ENCODE measurements around the gene PATZ1. TPM values are rescaled to one million over a fixed set of nuclear protein-coding genes. Genes with fewer than 3 reads are reported as not detected.

PATZ1 gene
- polyA plus RNA-seq, 3 donors, result 78.5 to 84.4 (median 81.1) TPM

GRCh38 chr22:31288496-31289240, 57.5 kb downstream of the PATZ1 start:
- no peak for DNase-seq

DNA sequence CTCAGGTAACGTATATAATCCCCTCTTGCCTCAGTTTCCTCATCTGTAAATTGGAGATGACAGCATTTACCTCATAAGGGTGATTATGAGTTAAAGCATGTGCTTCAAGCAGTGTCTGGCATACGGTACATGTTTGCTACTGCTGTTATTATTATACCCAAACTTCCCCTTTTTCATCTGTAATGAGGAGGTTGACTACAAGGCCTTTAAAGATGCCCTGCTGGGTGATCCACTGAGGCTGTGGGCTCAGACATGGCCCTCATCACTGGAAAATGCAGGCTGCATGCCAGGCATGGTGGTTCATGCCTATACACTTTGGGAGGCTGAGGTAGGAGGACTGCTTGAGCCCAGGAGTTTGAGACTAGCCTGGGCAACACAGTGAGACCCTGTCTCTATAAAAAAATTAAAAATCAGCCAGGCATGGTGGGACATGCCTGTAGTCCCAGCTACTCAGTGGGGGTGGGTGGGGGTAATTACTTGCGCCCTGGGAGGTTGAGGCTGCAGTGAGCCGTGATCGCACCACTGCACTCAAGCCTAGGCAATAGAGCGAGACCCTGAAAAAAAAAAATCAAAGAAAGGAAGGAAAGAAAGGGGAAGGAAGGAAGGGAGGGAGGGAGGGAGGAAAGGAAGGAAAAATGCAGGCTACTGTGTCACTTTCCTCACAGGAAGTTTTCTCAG, 58.2 kb downstream of the PATZ1 start:
- DNase-seq, result no peak

DNA sequence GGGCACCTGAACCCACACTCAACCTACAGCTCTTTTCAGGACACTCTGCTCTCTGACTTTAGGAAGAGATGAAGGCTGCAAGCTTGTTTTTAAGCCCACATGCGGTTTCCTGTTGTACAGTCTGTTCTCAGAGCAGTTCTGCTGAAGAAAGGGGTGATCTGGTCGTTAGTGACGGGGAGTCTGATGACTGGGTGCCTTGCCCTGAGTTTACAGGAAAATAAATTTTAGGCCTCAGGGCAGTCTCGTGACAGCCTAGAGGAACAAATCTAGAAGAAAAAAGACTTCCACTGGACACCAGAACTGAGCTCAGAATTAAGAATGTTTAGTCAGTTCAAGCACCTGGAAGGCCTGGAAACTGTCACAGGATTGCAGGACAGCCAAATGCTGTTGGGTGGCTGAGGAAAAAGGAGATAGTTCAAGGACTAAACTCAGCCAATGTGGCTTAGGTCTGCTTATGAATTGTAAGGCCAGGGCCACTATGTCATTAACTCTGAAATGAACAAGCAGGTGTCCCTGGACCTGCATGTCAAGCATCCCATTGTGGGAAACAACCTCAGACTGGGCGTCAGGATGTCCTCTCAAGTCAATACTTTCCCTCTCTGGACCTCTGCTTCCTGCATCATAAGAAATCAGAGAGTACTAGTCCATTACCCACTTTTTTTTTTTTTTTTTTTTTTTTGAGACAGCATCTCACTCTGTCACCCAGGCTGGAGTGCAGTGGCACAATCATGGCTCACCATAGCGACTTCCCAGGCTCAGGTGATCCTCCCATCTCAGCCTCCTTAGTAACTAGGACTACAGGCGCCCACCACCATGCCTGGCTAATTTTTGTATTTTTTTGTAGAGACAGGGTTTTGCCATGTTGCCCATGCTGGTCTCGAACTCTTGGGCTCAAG, 59.5 kb downstream of the PATZ1 start:
- no peak for DNase-seq

GRCh38 chr22:31284281-31285155, 61.6 kb downstream of the PATZ1 start:
- peak; percentile 26 for DNase-seq

DNA sequence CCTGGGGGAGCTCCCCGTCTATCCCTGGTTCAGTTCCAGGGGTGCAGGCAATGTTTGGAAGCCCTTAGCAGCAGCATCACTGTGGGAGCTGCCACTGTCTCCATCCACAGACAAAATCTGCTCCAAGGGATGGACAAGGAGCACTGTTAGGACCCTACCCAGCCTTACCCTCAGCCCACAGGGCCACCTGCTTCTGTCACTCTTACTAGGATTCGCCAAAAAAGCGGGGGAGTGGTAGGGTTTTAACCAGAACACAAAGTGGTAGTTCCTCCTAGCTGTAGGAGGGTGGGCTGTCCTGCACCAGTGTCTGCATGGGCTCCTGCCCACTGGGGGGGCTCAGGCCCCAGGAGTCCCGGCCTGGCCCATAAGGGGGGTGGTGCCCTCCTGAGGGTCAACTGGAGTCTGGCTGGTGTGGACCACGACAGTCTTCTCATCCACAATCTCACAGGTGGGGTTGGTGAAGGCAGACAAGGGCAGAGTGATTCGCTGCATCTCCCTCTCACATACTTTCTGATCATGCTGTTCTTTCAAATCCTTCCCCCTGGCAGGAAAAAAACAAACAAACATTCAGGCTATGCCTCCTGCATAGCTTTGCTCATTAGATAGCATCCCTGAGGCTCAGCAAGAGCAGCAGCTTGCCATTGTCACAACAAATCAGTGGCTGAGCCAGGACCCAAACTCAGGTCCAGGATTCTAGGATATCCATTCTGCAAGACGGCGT, 63.2 kb downstream of the PATZ1 start:
- DNase-seq, result no peak

DNA sequence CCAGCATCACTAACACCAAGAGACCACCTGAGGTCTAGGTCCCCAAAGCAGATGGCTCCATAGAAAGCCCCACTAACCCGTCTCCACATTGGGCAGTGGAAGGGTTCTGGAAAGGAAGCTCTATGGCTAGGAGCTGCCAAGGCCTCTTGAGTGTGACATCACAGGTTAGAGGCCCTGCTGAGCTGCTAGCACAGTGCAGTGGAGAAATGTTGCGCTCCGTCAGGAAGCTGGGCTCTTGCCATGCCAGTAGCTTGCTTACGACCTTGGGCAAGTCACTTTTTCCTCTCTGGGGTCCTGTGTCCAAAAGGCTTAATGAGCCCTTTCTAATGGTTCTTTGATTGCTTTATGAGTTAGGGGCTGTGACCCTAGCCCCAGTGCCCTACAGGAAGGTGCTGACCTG, 64.4 kb downstream of the PATZ1 start:
- DNase-seq, result no peak

DNA sequence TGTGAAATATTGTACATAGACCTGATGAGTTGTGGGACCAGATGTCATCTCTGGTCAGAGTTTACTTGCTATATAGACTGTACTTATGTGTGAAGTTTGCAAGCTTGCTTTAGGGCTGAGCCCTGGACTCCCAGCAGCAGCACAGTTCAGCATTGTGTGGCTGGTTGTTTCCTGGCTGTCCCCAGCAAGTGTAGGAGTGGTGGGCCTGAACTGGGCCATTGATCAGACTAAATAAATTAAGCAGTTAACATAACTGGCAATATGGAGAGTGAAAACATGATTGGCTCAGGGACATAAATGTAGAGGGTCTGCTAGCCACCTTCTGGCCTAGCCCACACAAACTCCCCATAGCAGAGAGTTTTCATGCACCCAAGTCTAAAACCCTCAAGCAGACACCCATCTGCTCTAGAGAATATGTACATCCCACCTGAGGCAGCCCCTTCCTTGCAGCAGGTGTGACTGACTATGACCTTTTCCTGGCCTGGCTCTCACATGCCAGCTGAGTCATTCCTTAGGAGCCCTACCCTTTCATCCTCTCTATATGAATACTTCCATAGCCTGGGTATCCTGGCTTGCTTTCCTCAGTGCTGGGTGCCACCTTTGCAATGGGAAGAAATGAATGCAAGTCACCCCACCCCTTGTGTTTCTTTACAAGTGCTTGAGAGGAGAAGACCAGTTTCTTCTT, 66.2 kb downstream of the PATZ1 start:
- no peak for DNase-seq

GRCh38 chr22:31279327-31279669, 66.8 kb downstream of the PATZ1 start:
- no peak for DNase-seq

GRCh38 chr22:31278626-31279326, 67.4 kb downstream of the PATZ1 start:
- no peak for DNase-seq

- no peak for DNase-seq
Observed at GRCh38 chr22:31278151-31278621, 68.0 kb downstream of the PATZ1 start.

DNA sequence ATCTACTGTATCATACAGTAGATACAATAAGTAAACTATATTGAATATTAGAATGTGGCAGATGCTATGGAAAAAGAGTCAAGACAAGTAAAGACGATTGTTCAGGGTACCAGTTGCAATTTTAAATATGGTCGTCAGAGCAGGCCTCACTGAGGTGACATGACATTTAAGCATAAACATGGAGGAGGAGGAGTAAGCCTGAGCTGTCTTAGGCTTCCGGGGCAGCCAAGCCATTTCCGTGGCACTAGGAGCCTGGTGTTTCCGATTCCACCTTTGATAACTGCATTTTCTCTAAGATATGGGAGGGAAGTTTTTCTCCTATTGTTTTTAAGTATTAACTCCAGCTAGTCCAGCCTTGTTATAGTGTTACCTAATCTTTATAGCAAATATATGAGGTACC, 68.4 kb downstream of the PATZ1 start:
- DNase-seq, result no peak

DNA sequence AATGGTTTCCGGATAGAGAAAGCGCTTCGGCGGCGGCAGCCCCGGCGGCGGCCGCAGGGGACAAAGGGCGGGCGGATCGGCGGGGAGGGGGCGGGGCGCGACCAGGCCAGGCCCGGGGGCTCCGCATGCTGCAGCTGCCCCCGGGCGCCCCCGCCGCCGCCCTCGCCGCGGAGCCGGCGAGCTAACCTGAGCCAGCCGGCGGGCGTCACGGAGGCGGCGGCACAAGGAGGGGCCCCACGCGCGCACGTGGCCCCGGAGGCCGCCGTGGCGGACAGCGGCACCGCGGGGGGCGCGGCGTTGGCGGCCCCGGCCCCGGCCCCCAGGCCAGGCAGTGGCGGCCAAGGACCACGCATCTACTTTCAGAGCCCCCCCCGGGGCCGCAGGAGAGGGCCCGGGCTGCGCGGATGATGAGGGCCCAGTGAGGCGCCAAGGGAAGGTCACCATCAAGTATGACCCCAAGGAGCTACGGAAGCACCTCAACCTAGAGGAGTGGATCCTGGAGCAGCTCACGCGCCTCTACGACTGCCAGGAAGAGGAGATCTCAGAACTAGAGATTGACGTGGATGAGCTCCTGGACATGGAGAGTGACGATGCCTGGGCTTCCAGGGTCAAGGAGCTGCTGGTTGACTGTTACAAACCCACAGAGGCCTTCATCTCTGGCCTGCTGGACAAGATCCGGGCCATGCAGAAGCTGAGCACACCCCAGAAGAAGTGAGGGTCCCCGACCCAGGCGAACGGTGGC, 69.5 kb downstream of the PATZ1 start:
- DNase-seq, result no peak

Other genes with a start within 250 kb of the PATZ1 start
- gene SELENOM, start 238.8 kb downstream of the PATZ1 start, polyA plus RNA-seq (ENCODE audit: insufficient read length in 3 of 3), result 10 to 100 TPM in 1 of 3 donors, 1 to 10 TPM in 2; 7.6 to 13.5 (median 9.3) TPM
- gene INPP5J, start 223.4 kb downstream of the PATZ1 start, polyA plus RNA-seq (ENCODE audit: insufficient read length in 3 of 3), result 1 to 10 TPM; 4.2 to 6.1 (median 5.8) TPM
- under 1 TPM; 0.16 to 0.21 (median 0.19) TPM for gene PLA2G3, start 205.8 kb downstream of the PATZ1 start, polyA plus RNA-seq (ENCODE audit: insufficient read length in 3 of 3)
- 10 to 100 TPM; 52.6 to 56.8 (median 53.1) TPM for gene RNF185, start 186.2 kb downstream of the PATZ1 start, polyA plus RNA-seq (ENCODE audit: insufficient read length in 3 of 3)
- gene LIMK2, start 134.0 kb downstream of the PATZ1 start, polyA plus RNA-seq (ENCODE audit: insufficient read length in 3 of 3), result 10 to 100 TPM; 47.6 to 68.8 (median 67.3) TPM
- 10 to 100 TPM; 11.3 to 14.9 (median 14.5) TPM for gene PIK3IP1, start 53.9 kb downstream of the PATZ1 start, polyA plus RNA-seq (ENCODE audit: insufficient read length in 3 of 3)
- gene DRG1, start 53.3 kb upstream of the PATZ1 start, polyA plus RNA-seq (ENCODE audit: insufficient read length in 3 of 3), result 10 to 100 TPM; 77.8 to 82.8 (median 79.7) TPM
- gene EIF4ENIF1, start 143.5 kb upstream of the PATZ1 start, polyA plus RNA-seq (ENCODE audit: insufficient read length in 3 of 3), result 10 to 100 TPM; 45.0 to 51.3 (median 50.9) TPM
- gene SFI1, start 150.2 kb upstream of the PATZ1 start, polyA plus RNA-seq (ENCODE audit: insufficient read length in 3 of 3), result 10 to 100 TPM; 20.8 to 38.5 (median 35.1) TPM